Skeletal muscle satellite cell (primary cell): ENCODE data around the gene RTEL1.

Source experiments
- H3K27me3 ChIP-seq: 2 replicates; pipeline ENCODE4 v1.7.0; 2013; ENCODE audit warnings: low read length; ENCODE audit not compliant: control insufficient read depth, insufficient read depth
- H3K36me3 ChIP-seq: 2 replicates; pipeline ENCODE4 v1.7.0; 2013; ENCODE audit warnings: mild to moderate bottlenecking, control low read depth, low read length; ENCODE audit not compliant: insufficient read depth
- H3K4me1 ChIP-seq: 2 replicates; pipeline ENCODE4 v1.7.0; 2013; ENCODE audit warnings: low read length; ENCODE audit not compliant: control insufficient read depth, insufficient read depth
- H3K4me2 ChIP-seq: 2 replicates; pipeline ENCODE4 v1.7.0; 2013; ENCODE audit warnings: mild to moderate bottlenecking, low read length
- H3K4me3 ChIP-seq: 2 replicates; pipeline ENCODE4 v1.7.0; 2013; ENCODE audit warnings: low read length
- H3K9ac ChIP-seq: 2 replicates; pipeline ENCODE4 v1.7.0; 2013; ENCODE audit warnings: mild to moderate bottlenecking, low read depth, low read length, moderate library complexity
- H3K9me3 ChIP-seq: replicated peaks from 2 replicates; pipeline ENCODE4 v1.7.0; 2013; ENCODE audit warnings: mild to moderate bottlenecking, control low read depth, low read length

RTEL1 gene

DNA sequence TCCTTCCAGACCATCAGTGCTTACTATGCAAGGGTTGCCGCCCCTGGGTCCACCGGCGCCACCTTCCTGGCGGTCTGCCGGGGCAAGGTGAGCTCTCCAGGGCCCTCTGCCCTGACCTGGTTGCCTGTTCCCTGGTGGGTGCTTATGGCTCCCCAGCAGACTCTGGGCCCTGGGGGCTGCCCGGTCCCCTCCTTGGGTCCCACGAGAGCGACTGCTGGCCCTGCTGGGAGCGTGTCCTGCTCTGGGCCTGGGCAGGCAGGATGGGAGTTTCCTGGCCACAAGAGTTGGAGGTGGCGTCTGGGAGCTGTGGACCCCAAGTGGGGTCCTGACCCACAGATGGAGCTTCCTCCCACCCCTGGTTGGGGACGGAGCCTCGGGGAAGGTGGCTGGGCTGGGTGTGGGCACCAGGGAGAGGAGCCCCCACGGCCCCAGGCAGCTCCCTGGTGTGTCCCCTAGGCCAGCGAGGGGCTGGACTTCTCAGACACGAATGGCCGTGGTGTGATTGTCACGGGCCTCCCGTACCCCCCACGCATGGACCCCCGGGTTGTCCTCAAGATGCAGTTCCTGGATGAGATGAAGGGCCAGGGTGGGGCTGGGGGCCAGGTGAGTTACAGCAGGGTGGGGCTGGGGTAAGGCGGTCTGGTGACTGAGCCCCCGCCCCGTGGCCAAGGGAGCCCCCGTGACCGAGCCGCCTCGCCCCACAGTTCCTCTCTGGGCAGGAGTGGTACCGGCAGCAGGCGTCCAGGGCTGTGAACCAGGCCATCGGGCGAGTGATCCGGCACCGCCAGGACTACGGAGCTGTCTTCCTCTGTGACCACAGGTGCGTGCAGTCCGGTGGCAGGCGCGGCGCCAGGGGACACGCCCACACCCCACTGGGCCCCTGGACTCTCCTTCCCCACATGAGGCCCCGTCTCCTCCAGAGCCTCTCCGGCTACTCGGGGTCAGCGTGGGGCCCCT is 31.2 kb downstream of the RTEL1 start:
- Histone ChIP-seq H3K9ac (no peak overlapping the region), H3K27me3 (no peaks in the 10 kb centered on the region), H3K9me3 (no peaks in the 10 kb centered on the region), H3K4me3 (no peak overlapping the region), H3K36me3 (peaks cover 15% of the 10 kb centered on the region), H3K4me1 (peaks cover 14% of the 10 kb centered on the region), H3K4me2 (no peak overlapping the region)

DNA sequence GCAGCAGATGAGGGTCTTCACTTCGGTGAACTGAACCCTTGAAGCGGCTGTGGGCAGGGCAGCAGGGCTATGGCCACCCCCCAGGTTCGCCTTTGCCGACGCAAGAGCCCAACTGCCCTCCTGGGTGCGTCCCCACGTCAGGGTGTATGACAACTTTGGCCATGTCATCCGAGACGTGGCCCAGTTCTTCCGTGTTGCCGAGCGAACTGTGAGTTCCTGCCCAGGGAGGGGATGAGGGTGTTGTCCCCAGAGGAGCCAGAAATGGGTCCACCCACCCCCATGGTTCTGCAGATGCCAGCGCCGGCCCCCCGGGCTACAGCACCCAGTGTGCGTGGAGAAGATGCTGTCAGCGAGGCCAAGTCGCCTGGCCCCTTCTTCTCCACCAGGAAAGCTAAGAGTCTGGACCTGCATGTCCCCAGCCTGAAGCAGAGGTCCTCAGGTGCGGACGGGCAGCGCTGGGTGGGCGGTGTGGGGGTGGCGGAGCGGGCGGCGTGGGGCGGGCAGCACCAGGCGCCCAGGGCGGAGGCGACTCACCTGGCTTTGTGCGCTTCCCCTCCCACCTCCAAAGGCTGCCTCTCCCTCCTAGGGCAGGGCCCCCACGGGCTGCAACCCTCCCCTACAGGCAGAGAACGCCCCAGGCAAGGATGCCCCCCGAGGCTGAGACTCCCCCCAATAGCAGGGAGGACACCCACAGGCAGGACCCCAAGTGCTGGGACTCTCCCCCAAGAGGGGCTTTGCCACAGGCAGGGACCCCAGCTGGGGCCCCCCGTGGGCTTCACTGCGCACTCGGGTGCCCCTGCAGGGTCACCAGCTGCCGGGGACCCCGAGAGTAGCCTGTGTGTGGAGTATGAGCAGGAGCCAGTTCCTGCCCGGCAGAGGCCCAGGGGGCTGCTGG is 32.1 kb downstream of the RTEL1 start:
- Histone ChIP-seq H3K9me3 (no peaks in the 10 kb centered on the region), H3K4me3 (no peak overlapping the region), H3K27me3 (no peaks in the 10 kb centered on the region), H3K36me3 (peaks cover 18% of the 10 kb centered on the region), H3K9ac (no peak overlapping the region), H3K4me2 (no peak overlapping the region), H3K4me1 (peaks cover 14% of the 10 kb centered on the region)

DNA sequence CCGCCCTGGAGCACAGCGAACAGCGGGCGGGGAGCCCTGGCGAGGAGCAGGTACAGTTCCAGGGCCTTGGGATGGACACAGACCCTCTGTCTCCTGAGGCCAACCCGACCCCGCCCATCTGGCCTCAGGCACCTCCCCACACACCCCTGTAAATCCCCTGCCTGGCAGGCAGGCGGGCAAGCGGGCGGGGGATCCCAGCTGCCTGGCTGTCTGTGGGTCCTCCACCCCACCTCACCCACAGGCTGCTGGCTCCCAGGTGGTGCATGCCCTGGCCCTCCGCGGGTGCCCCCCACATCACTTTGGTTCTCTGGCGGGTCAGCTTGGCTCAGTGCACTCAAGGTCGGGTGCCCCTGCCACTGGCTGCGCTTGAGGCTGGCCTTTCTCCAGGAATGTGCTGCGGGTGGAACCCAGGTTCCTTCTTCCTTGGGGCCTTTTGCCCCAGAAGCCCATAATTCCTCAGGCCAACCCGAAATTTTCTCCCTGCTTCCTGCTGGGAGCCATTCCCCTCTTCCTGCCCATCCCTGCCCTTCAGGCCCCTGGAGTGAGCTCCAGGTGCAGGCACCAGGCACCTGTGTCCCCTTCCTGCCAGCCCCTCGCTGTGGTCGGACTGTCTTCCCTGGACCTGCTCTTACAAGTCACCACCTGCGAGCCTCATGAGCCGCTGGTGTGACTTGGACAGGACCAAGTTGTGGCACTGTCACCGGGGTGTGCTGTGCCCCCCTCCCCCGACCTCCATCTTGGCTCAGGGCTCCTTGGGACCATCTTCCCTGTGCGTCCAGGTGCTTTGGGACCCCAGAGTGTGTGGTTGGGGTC is 33.0 kb downstream of the RTEL1 start:
- H3K4me3 ChIP-seq: no peak overlapping the region
- no peak overlapping the region for H3K9ac ChIP-seq
- no peaks in the 10 kb centered on the region for H3K9me3 ChIP-seq
- H3K27me3 ChIP-seq: no peaks in the 10 kb centered on the region
- peaks cover 20% of the 10 kb centered on the region for H3K36me3 ChIP-seq
- no peak overlapping the region for H3K4me2 ChIP-seq
- peaks cover 15% of the 10 kb centered on the region for H3K4me1 ChIP-seq

DNA sequence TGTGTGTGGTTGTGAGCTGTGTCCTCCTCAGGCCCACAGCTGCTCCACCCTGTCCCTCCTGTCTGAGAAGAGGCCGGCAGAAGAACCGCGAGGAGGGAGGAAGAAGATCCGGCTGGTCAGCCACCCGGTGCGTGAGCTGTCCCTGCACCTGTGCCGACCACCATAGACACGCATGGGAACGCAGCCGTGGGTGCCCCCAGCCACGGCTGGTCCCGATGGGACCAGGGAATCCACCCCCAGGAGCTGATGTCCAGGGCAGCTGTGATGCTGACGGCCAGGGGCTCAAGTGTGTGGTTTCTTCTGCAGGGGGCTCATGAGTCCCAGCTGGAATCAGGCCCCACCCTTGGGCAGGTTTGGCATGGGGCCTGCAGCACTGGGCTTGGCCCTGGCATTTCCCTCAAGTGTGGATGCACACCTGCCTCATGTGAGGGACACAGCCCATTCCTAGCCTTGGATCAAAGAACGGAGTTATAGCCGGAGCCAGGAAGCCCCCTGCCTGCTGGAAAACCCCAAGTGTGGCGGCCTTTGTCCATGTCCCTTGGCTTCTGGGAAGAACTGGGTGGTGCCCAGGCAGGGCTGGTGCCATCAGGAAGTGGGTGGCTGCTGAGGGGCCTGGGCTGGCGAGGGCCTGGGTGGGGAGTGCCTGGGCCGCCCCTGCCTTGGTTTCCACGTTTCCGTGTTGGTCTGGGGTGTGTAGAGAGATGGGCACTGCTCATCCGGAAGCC is 33.8 kb downstream of the RTEL1 start:
- no peak overlapping the region for H3K9ac ChIP-seq
- no peaks in the 10 kb centered on the region for H3K9me3 ChIP-seq
- peaks cover 20% of the 10 kb centered on the region for H3K36me3 ChIP-seq
- no peaks in the 10 kb centered on the region for H3K27me3 ChIP-seq
- no peak overlapping the region for H3K4me2 ChIP-seq
- peaks cover 12% of the 10 kb centered on the region for H3K4me1 ChIP-seq
- H3K4me3 ChIP-seq: no peak overlapping the region

DNA sequence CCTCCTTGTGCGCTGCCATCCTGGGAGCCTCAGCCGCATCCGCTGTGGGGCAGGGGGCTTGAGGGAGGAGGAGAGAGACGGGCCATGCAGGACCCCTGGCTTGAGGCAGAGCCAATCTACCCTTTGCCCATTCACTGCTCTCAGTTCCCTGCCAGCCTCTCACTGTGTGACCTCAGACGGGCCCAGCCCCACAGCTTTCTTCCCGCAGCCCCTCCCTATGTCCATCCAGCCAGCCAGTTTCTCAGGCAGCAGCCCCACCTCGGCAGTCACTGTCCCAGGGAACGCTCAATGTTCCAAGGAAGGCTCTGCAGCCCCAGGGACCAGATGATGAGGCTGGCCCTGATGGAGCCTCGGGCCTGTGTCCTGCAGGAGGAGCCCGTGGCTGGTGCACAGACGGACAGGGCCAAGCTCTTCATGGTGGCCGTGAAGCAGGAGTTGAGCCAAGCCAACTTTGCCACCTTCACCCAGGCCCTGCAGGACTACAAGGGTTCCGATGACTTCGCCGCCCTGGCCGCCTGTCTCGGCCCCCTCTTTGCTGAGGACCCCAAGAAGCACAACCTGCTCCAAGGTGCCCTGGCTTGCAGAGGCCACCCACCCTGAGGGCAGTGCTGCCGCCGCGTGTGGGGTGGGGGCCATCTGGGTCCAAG is 34.4 kb downstream of the RTEL1 start:
- no peaks in the 10 kb centered on the region for H3K9me3 ChIP-seq
- H3K27me3 ChIP-seq: no peaks in the 10 kb centered on the region
- H3K4me2 ChIP-seq: no peak overlapping the region
- H3K4me1 ChIP-seq: peaks cover 14% of the 10 kb centered on the region
- H3K4me3 ChIP-seq: no peak overlapping the region
- peaks cover 22% of the 10 kb centered on the region for H3K36me3 ChIP-seq
- H3K9ac ChIP-seq: no peak overlapping the region

DNA sequence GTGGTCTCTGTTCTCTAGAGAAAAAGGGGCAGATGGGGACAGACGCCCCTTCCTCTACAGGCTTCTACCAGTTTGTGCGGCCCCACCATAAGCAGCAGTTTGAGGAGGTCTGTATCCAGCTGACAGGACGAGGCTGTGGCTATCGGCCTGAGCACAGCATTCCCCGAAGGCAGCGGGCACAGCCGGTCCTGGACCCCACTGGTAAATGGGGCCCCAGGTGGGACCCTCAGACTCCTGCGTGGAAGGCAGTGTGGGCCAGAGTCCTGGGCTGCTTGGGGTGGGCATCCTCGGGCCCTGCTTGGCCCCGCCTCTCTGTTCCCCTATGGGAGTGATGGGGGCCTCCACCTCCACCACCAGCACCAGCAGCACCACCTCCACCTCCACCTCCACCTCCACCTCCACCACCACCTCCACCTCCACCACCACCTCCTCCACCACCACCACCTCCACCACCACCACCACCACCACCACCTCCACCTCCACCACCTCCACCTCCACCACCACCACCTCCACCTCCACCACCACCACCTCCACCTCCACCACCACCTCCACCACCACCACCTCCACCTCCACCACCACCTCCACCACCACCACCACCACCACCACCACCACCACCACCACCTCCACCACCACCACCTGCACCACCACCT is 35.1 kb downstream of the RTEL1 start:
- H3K4me3 ChIP-seq: no peak overlapping the region
- H3K9me3 ChIP-seq: no peaks in the 10 kb centered on the region
- no peak overlapping the region for H3K9ac ChIP-seq
- no peak overlapping the region for H3K4me2 ChIP-seq
- H3K27me3 ChIP-seq: no peaks in the 10 kb centered on the region
- H3K36me3 ChIP-seq: peaks cover 28% of the 10 kb centered on the region
- peaks cover 20% of the 10 kb centered on the region for H3K4me1 ChIP-seq

DNA sequence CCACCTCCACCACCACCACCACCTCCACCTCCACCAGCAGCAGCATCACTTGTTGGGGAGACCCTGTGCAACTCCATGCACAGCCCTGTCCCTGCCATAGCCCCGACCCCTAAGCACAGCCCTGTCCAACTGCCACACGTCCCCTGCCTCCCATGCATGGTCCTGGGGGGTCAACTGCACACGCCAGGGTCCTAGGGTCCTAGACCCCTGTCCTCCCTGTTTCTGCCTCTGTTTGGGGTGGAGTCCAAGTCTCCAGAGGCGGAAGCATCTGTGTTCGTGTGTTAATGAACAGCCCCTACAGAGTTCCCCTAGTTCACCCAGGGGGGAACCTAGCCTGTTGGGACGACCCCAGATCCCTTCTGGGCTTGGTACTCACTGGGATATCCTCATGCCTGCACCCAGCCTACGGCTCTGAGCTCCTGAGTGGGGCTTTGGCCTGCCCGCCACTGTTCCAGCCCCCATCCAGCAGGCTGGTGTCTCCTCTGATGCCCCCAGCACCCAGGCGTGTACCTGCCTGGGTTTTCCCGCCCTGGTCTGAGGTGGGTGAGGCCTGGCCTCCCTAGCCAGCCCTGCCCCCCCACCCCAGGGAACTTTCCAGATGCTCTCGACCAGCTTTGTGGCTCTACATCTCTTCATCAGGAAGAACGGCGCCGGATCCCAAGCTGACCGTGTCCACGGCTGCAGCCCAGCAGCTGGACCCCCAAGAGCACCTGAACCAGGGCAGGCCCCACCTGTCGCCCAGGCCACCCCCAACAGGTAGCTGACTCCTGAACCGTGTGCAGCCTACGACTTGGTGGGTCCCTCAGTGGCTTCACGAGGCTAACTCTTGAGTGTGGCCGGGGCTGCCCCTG is 35.8 kb downstream of the RTEL1 start:
- H3K9me3 ChIP-seq: no peaks in the 10 kb centered on the region
- no peak overlapping the region for H3K4me3 ChIP-seq
- H3K27me3 ChIP-seq: no peaks in the 10 kb centered on the region
- peaks cover 28% of the 10 kb centered on the region for H3K36me3 ChIP-seq
- H3K9ac ChIP-seq: no peak overlapping the region
- peaks cover 28% of the 10 kb centered on the region for H3K4me1 ChIP-seq
- no peak overlapping the region for H3K4me2 ChIP-seq

DNA sequence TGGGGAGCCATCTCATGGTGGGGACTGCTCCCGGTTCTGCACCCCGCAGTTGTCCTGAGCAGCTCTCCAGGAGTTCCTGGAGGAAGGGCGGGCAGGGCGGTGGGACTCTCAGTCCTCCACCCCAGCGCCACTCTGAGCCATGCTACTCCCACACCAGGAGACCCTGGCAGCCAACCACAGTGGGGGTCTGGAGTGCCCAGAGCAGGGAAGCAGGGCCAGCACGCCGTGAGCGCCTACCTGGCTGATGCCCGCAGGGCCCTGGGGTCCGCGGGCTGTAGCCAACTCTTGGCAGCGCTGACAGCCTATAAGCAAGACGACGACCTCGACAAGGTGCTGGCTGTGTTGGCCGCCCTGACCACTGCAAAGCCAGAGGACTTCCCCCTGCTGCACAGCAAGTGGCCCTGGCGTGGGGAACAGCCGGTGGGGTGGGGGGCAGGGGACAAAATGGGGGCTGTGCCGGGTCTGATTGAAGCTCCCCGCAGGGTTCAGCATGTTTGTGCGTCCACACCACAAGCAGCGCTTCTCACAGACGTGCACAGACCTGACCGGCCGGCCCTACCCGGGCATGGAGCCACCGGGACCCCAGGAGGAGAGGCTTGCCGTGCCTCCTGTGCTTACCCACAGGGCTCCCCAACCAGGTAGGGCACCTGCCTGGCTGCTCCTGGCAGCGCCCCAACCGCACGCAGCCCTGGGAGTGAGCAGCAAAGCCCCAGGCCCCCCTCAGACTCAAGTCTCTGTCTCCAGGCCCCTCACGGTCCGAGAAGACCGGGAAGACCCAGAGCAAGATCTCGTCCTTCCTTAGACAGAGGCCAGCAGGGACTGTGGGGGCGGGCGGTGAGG is 36.7 kb downstream of the RTEL1 start:
- peaks cover 36% of the 10 kb centered on the region for H3K4me1 ChIP-seq
- no peaks in the 10 kb centered on the region for H3K9me3 ChIP-seq
- H3K27me3 ChIP-seq: no peaks in the 10 kb centered on the region
- H3K4me2 ChIP-seq: no peak overlapping the region
- H3K9ac ChIP-seq: no peak overlapping the region
- peaks cover 29% of the 10 kb centered on the region for H3K36me3 ChIP-seq
- H3K4me3 ChIP-seq: no peak overlapping the region
